Activated T-cell treated with anti-CD3 and anti-CD28 coated beads, Interleukin-2, amount 50 U/mL, for 24 hours (primary cell): ENCODE measurements around the gene N4BP2L1.
A peak's percentile ranks its signal among the peaks of the same experiment; 100 is the strongest.

ENCODE experiments used
- DNase-seq: peaks from one replicate; pipeline ENCODE4 v3.0.0-alpha.2; 2020
- H3K27ac Mint-ChIP-seq: 2 replicates; pipeline ENCODE4 v1.8.0; 2020; ENCODE audit warnings: mild to moderate bottlenecking, mixed read lengths
- H3K27me3 Mint-ChIP-seq: 2 replicates; pipeline ENCODE4 v1.8.0; 2020; ENCODE audit warnings: mixed read lengths
- H3K36me3 Mint-ChIP-seq: 2 replicates; pipeline ENCODE4 v1.8.0; 2020; ENCODE audit warnings: low read depth, mixed read lengths
- H3K4me1 Mint-ChIP-seq: 2 replicates; pipeline ENCODE4 v1.8.0; 2020; ENCODE audit warnings: low read depth, mixed read lengths
- H3K4me3 Mint-ChIP-seq: 2 replicates; pipeline ENCODE4 v1.8.0; 2020; ENCODE audit warnings: mild to moderate bottlenecking, moderate library complexity, mixed read lengths
- H3K9me3 Mint-ChIP-seq: 2 replicates; pipeline ENCODE4 v1.8.0; 2020; ENCODE audit warnings: mixed read lengths

N4BP2L1 gene

DNA sequence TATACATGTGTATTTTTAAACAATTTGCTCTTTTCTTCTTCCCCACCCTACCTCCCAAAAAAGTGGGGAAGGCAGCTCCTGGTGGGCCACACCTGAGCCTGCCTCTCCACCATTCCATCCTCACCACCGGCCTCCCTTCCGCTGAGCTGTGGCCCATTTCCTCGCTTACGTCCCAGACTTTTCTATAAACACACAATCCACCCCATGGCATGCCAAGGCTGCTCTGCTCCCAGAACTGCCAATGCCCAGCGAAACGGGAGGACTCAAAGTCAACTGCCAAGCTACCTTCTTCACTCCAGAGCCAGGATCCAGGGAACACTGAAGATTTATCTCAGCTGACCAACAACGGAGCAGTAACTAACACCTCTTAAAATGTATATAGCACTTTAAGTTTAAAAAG, 2.8 kb downstream of the N4BP2L1 start:
- Mint-ChIP-seq H3K9me3 (peaks cover under 1% of the 10 kb centered on the region), H3K4me3 (peak overlapping the region; percentile 86), H3K4me1 (peaks cover 44% of the 10 kb centered on the region), H3K36me3 (peaks cover 60% of the 10 kb centered on the region), H3K27me3 (no peaks in the 10 kb centered on the region), H3K27ac (peak overlapping the region; percentile 56)
- DNase-seq = no peak

DNA sequence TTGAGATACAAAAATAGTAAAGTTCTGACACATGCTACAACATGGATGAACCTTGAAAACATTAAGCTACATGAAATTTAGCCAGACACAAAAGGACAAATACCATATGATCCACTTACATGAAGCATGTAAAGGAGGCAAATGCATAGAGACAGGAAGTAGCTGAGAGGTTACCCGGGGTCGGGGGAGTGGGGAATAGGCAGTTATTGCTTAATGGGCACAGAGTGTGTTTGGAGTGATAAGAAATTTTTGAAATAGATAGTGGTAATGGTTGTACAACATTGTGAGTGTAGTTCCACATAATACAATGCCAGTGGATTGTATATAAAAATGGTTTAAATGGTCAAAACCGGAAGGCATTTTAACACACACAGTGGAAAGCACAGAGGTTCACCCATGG, 4.3 kb downstream of the N4BP2L1 start:
- Mint-ChIP-seq H3K36me3 (peaks cover 73% of the 10 kb centered on the region), H3K4me3 (no peak overlapping the region), H3K9me3 (peaks cover 8% of the 10 kb centered on the region)

DNA sequence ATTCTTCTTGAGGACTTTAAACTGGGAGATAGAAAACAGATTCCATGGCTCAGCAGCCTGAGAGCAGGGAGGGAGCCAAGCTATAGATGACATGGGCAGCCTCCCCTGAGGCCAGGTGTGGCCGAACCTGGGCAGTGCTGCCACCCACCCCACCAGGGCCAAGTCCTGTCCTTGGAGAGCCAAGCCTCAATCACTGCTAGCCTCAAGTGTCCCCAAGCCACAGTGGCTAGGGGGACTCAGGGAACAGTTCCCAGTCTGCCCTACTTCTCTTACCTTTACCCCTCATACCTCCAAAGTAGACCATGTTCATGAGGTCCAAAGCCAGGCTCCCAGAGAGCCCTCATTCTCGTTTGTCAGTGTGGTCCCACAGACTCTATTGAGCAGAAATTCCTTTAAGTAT, 8.1 kb downstream of the N4BP2L1 start:
- Mint-ChIP-seq H3K9me3 (peaks cover 18% of the 10 kb centered on the region), H3K4me3 (no peak overlapping the region), H3K36me3 (peaks cover 64% of the 10 kb centered on the region), H3K4me1 (peaks cover 22% of the 10 kb centered on the region), H3K27ac (no peak overlapping the region), H3K27me3 (no peaks in the 10 kb centered on the region)
- no peak for DNase-seq

More for the DNA sequence above, 4.3 kb downstream of the N4BP2L1 start:
- DNase-seq = no peak
- H3K27ac Mint-ChIP-seq = no peak overlapping the region
- no peaks in the 10 kb centered on the region for H3K27me3 Mint-ChIP-seq
- H3K4me1 Mint-ChIP-seq = peaks cover 35% of the 10 kb centered on the region

DNA sequence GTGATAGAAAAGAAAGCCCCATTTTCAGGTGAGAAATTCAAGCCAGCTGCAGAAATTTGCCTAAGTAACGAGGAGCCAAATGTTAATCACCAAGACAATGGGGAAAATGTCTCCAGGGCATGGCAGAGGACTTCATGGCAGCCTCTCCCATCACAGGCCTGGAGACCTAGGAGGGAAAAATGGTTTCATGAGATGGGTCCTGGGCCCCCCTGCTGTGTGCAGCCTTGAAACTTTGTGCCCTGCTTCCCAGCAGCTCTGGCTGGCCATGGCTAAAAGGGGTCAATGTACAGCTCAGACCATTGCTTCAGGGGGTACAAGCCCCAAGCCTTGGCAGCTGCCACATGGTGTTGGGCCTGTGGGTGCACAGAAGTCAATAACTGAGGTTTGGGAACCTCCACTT, 9.9 kb downstream of the N4BP2L1 start:
- H3K9me3 Mint-ChIP-seq = peaks cover 18% of the 10 kb centered on the region
- DNase-seq = no peak
- H3K27me3 Mint-ChIP-seq = no peaks in the 10 kb centered on the region
- H3K4me1 Mint-ChIP-seq = peaks cover 10% of the 10 kb centered on the region
- H3K27ac Mint-ChIP-seq = no peak overlapping the region
- no peak overlapping the region for H3K4me3 Mint-ChIP-seq
- peaks cover 52% of the 10 kb centered on the region for H3K36me3 Mint-ChIP-seq

DNA sequence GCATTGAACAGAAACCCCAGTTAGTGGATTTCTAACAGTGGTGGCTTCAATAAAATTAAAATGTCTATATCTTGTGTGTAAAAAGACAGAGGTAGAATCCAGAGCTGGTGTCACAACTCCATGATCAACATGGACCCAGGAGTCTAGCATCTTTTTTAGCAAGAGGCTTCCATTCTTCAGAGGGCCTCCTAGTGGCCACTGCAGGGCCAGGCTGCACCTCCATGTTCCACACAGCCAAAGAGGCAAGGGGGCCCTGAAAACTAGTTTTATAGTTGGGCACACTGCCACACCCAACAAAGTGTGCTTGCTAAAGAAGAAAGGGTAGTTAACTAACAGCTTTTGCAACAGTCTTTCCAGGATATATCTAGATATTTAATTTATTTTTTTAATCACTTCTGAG, 12.9 kb downstream of the N4BP2L1 start:
- no peak for DNase-seq
- no peaks in the 10 kb centered on the region for H3K27me3 Mint-ChIP-seq
- no peak overlapping the region for H3K27ac Mint-ChIP-seq
- no peak overlapping the region for H3K4me3 Mint-ChIP-seq
- H3K4me1 Mint-ChIP-seq = peaks cover 16% of the 10 kb centered on the region
- peaks cover 29% of the 10 kb centered on the region for H3K36me3 Mint-ChIP-seq
- H3K9me3 Mint-ChIP-seq = peaks cover 16% of the 10 kb centered on the region

DNA sequence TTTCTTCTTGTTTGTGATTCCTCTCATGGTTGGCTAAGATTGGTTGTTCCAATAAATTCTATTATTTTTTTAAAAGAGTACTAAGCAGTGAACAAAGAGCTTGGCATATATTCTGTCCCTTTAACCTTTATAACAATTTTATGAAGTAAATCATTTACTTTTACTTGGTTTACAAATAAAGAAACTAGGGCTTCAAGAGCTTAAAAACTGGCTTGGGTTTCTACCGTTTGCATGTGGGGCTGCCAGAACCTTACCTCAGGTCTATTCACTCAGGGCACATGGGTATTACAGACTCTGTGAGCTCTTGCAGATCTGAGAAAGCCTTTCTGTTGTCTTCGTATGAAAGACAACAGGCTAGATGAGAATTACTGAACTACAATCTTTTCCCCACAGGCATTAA, 13.3 kb downstream of the N4BP2L1 start:
- Mint-ChIP-seq H3K36me3 (peaks cover 28% of the 10 kb centered on the region), H3K4me3 (no peak overlapping the region), H3K27me3 (no peaks in the 10 kb centered on the region), H3K9me3 (peaks cover 15% of the 10 kb centered on the region), H3K4me1 (peaks cover 20% of the 10 kb centered on the region), H3K27ac (no peak overlapping the region)
- no peak for DNase-seq

DNA sequence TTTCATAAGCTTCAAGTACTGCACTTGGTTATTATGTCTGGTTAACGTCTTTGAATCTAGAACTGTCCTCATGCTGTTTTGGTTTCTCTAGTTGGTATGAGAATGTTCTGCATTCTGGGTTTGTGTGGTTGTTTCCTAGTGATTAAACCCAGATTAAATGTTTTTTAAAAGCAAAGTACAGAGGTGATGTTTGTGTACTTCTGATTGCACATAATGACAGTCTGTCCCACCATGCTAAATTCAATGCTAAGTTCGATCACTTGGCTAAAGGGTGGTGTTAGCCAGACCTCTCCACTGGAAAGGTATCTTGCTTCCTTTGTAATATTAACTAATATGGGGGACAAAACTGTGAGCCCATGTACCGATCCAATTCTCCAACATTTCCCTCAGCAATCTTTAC, 14.6 kb downstream of the N4BP2L1 start:
- peaks cover 18% of the 10 kb centered on the region for H3K36me3 Mint-ChIP-seq
- H3K27ac Mint-ChIP-seq = no peak overlapping the region
- H3K9me3 Mint-ChIP-seq = peaks cover 7% of the 10 kb centered on the region
- DNase-seq = no peak
- H3K4me1 Mint-ChIP-seq = peaks cover 29% of the 10 kb centered on the region
- no peaks in the 10 kb centered on the region for H3K27me3 Mint-ChIP-seq
- H3K4me3 Mint-ChIP-seq = no peak overlapping the region

DNA sequence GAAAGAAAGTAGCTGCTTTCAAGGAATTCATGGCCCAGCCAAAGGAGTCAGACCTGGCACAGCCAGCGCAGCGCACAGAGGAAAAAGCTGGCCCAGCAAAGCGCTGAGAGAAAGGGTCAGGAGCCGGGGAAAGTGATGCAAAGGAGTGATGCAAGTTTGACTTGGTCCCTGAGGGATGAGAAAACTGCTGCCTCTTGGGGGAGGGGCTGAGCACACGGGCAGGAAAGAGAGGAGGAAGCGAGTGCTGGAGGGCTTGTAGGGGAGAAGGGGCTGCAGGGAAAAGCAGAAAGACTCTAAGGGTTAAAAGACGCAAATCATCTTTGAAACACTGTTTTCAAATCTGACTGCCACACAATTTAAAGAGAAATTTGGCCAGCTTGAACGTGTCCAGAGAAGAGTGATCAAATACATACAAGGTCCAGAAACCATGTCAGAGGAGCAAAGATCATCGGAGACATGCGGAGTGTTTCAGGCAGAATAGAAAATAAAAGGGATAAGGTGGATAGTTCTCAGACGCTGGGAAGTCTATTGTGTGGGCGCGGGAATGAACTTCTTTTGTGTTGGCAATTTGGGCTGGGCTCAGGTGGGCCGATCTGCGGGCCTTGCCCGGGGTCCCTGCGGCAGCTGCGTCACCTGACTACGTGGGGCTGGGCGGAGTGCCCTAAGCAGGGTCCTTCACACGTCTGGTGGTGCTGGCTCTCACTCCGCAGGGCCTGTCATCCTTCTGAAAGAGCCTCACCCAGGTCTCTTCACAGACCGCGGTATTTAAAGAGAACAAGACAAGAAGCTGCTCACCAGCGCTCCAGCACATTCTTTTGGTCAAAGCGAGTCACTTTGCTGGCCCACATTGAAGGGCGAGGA, 18.1 kb downstream of the N4BP2L1 start:
- no peak overlapping the region for H3K4me3 Mint-ChIP-seq
- DNase-seq = no peak

DNA sequence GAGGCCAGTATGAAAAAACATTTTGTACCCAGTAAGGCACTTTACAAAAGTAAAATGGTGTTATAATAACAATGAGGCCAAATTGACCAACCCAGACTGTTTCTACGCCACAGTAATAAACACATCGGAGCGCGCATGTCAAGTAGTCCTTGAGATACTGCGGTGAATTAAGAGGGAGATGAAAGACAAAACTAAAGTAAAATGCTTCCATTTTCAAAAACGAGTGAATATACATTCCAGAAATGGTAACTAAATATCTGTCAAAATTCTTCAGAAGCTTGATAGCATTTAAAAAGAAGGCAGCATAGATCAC, 19.0 kb downstream of the N4BP2L1 start:
- no peak for DNase-seq
- no peak overlapping the region for H3K27ac Mint-ChIP-seq
- no peaks in the 10 kb centered on the region for H3K27me3 Mint-ChIP-seq
- H3K36me3 Mint-ChIP-seq = peaks cover 36% of the 10 kb centered on the region
- no peaks in the 10 kb centered on the region for H3K9me3 Mint-ChIP-seq
- H3K4me3 Mint-ChIP-seq = no peak overlapping the region
- H3K4me1 Mint-ChIP-seq = peaks cover 30% of the 10 kb centered on the region

More for the DNA sequence above, 18.1 kb downstream of the N4BP2L1 start:
- Mint-ChIP-seq H3K27ac (peak overlapping the region; percentile 50), H3K27me3 (no peaks in the 10 kb centered on the region), H3K36me3 (peaks cover 29% of the 10 kb centered on the region), H3K4me1 (peaks cover 30% of the 10 kb centered on the region), H3K9me3 (no peaks in the 10 kb centered on the region)

DNA sequence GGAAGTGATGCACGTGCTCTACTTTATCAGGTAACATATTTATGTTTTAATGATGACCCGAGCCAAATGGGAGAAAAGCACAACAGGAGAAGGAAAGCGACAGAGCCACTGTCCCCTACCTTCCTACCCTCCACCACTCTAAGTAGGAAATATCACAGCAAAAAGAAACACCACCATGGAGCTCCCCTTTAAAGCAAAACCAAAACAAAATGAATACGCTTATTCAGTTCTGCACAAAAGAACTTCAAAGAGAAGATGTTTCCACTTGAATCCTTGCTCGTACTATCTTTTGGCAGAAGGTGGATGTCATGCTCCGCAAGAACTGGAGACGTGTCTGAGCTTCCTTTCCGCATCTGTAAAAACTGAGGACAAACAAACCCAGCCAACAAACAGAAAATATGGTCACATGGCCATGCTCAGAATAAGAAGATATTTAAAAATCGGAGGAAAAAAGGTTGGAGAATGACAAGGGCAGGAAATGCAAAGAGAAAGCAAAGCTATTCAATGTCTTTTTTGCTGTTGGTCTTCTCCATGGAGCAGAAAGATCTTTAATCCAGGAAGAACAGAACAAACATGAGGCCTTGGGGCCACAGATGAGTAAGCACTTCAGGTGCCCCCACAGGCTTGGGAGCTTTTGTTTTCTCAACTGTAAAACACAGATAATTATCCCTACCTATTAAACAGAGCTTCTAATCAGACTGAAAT, 19.5 kb downstream of the N4BP2L1 start:
- Mint-ChIP-seq H3K4me3 (peak overlapping the region; percentile 37), H3K4me1 (peaks cover 30% of the 10 kb centered on the region), H3K36me3 (peaks cover 41% of the 10 kb centered on the region), H3K27me3 (no peaks in the 10 kb centered on the region), H3K9me3 (no peaks in the 10 kb centered on the region), H3K27ac (peak overlapping the region; percentile 72)
- no peak for DNase-seq

DNA sequence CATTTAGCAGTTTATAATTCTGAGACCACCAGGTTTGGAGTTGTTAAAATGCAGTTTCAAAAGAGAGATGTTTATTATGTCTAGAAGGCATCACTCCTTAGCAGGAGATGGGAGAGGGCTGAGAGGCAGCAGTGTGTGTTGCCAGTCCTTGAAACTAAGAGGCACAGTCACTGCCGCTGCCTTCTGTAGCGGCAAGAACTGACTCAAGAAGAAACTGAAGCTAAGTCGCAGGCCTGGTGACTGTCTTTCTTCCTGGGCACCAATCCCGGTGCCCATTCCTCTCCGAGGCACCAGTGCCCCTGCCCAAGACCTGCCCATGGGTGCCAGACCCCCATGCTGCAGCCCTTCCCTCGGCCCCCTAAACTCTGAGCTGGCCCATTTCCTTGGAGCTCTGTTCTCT, 20.1 kb downstream of the N4BP2L1 start:
- peak overlapping the region; percentile 37 for H3K4me3 Mint-ChIP-seq
- no peak for DNase-seq
- peaks cover 47% of the 10 kb centered on the region for H3K36me3 Mint-ChIP-seq
- peak overlapping the region; percentile 72 for H3K27ac Mint-ChIP-seq
- no peaks in the 10 kb centered on the region for H3K27me3 Mint-ChIP-seq
- H3K9me3 Mint-ChIP-seq = no peaks in the 10 kb centered on the region
- peaks cover 30% of the 10 kb centered on the region for H3K4me1 Mint-ChIP-seq

DNA sequence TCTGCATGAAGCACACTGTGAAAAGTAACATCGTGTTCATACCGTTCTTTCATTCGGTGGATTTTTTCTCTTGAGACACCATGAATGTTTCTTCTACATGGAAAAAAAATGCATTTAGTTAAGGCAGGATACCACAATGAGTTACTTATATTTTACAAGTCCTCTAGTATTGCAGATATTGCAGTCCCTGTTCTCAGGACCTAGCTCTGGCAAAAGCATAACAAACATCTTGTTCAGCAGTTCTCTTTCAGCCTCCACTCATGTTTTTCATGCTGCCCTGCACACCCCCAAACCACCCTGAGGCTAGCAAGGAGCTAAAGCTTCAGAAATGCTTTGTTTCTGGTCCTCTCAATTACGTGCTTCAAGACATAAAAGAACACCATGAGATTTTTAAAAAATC, 24.8 kb downstream of the N4BP2L1 start:
- H3K27ac Mint-ChIP-seq = no peak overlapping the region
- DNase-seq = no peak
- no peaks in the 10 kb centered on the region for H3K27me3 Mint-ChIP-seq
- H3K9me3 Mint-ChIP-seq = no peaks in the 10 kb centered on the region
- H3K36me3 Mint-ChIP-seq = peaks cover 79% of the 10 kb centered on the region
- H3K4me1 Mint-ChIP-seq = peaks cover 7% of the 10 kb centered on the region
- H3K4me3 Mint-ChIP-seq = no peak overlapping the region

DNA sequence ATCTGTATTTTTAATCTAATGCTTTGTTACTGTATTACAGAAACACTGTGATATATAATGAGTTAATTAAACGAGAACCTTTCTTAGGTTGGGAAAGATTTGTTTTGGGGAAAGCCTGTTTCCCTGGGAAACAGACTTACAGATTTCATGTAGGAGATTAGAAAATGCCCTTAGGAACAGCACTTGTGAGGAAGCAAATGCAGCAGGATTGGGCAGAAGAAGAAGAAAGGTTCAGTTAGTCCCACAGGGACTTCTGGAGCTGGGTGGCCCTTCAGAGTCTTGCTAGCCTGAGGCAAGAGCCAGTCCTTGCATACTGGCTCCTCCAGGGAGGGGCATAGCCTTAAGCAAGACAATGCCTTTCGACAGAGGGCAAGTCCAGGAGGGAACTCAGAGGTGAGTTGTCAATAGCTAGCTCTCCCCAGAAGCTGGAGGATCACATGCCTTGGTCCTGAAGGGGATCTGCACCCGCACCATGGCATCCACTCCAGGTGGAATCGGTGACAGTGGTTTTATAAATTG, 36.8 kb downstream of the N4BP2L1 start:
- Mint-ChIP-seq H3K9me3 (no peaks in the 10 kb centered on the region), H3K4me3 (no peak overlapping the region), H3K36me3 (peaks cover 19% of the 10 kb centered on the region), H3K27me3 (no peaks in the 10 kb centered on the region), H3K4me1 (peaks cover 15% of the 10 kb centered on the region), H3K27ac (no peak overlapping the region)
- DNase-seq = no peak

DNA sequence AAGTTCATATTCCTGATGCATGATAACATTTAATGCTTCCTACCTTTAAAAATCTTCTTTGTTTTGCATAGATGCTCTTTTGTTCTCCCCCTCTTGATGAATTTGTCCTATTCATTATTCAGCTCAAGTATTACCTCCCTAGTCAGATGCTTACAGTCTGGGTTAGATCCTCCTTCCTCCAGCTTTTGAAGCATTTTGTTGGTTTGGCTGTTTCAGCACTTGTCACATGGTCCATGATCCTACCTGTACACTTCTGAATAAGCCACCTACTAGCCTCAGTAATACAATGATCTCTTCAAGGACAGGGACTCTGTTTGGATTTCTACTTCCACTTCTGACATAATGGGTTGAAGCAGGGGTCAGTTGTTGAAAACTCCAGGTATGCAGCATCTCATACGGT, 37.4 kb downstream of the N4BP2L1 start:
- H3K4me1 Mint-ChIP-seq = peaks cover 15% of the 10 kb centered on the region
- H3K27ac Mint-ChIP-seq = no peak overlapping the region
- H3K36me3 Mint-ChIP-seq = peaks cover 16% of the 10 kb centered on the region
- no peak overlapping the region for H3K4me3 Mint-ChIP-seq
- H3K9me3 Mint-ChIP-seq = no peaks in the 10 kb centered on the region
- H3K27me3 Mint-ChIP-seq = no peaks in the 10 kb centered on the region
- DNase-seq = no peak

DNA sequence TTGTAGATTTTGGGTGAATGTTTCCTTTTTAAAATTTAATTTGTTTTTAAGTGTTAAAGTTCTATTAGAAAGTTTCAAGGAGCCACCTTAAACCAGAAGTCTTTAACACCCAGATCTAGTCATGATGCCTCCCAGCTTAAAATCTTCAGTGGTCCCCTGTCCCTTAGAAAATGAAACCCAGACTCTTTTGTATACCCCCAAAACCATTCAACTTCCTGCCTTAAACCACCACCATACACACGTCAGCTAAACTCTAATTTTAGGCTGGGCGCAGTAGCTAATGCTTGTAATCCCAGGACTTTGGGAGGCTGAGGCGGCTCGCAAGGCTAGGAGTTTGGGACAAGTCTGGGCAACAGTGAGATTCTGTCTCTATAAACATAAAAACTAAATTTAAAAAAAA, 37.9 kb downstream of the N4BP2L1 start:
- Mint-ChIP-seq H3K9me3 (no peaks in the 10 kb centered on the region), H3K36me3 (peaks cover 15% of the 10 kb centered on the region), H3K27me3 (no peaks in the 10 kb centered on the region), H3K4me1 (peaks cover 15% of the 10 kb centered on the region), H3K27ac (peak overlapping the region; percentile 9), H3K4me3 (no peak overlapping the region)
- DNase-seq = no peak
